Measurements from ENCODE around the gene AOC1.

DNA sequence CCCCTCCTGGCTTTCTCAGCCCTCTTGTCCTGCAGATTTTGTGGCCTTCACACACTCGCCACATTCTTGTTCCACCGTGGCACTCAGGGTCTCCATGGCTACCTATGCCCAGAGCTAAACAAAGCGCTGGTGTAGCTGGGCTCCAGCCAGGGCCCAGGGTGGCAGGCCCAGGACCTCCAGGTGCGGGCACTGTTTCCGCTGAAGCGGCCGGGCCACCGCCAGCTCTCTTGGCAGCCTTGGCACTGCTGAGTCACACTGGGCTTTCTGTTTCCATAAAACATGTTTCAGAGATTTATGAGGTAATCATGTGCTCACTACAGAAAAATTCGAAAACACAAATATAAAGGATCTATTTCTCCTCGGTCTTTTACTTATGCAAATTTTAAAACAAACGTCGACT, 51.3 kb downstream of the AOC1 start:
- TF ChIP-seq POLR2A (IDR thresholded peaks at IDR 0.05) = no peak
- TF ChIP-seq, protein P1, sequence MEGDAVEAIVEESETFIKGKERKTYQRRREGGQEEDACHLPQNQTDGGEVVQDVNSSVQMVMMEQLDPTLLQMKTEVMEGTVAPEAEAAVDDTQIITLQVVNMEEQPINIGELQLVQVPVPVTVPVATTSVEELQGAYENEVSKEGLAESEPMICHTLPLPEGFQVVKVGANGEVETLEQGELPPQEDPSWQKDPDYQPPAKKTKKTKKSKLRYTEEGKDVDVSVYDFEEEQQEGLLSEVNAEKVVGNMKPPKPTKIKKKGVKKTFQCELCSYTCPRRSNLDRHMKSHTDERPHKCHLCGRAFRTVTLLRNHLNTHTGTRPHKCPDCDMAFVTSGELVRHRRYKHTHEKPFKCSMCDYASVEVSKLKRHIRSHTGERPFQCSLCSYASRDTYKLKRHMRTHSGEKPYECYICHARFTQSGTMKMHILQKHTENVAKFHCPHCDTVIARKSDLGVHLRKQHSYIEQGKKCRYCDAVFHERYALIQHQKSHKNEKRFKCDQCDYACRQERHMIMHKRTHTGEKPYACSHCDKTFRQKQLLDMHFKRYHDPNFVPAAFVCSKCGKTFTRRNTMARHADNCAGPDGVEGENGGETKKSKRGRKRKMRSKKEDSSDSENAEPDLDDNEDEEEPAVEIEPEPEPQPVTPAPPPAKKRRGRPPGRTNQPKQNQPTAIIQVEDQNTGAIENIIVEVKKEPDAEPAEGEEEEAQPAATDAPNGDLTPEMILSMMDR (IDR thresholded peaks at IDR 0.05 in 8 of 11, conservative IDR thresholded peaks at IDR 0.05 in 3 of 11) = no peak
